COLO668 (cell line): ENCODE data around the gene CD58.

ENCODE experiments used
- DNase-seq: peaks from one replicate; lab custom pipeline; 2025; ENCODE audit not compliant: unreplicated experiment; lab: John Stamatoyannopoulos, UW

Gene CD58

GRCh38 chr1:116494353-116494692, 76.5 kb downstream of the CD58 start:
- DNase-seq: no peak

- DNase-seq: no peak
Observed at GRCh38 chr1:116493484-116494352, 77.1 kb downstream of the CD58 start.

- no peak for DNase-seq
Observed at GRCh38 chr1:116493036-116493435, 77.8 kb downstream of the CD58 start.

- DNase-seq: no peak
Observed at GRCh38 chr1:116492358-116492811, 78.4 kb downstream of the CD58 start.

GRCh38 chr1:116491700-116492357, 79.0 kb downstream of the CD58 start:
- no peak for DNase-seq

GRCh38 chr1:116490588-116490987, 80.2 kb downstream of the CD58 start:
- DNase-seq: no peak

- DNase-seq: no peak
Observed at GRCh38 chr1:116489231-116489697, 81.6 kb downstream of the CD58 start.

- DNase-seq: no peak
Observed at GRCh38 chr1:116488071-116488470, 82.8 kb downstream of the CD58 start.

GRCh38 chr1:116487583-116487982, 83.2 kb downstream of the CD58 start:
- DNase-seq: no peak

- no peak for DNase-seq
Observed at GRCh38 chr1:116487031-116487430, 83.8 kb downstream of the CD58 start.

- no peak for DNase-seq
Observed at GRCh38 chr1:116486424-116486823, 84.4 kb downstream of the CD58 start.

GRCh38 chr1:116485976-116486375, 84.8 kb downstream of the CD58 start:
- no peak for DNase-seq

- DNase-seq: peak; percentile 92
Observed at GRCh38 chr1:116485071-116485735, 85.6 kb downstream of the CD58 start.

- no peak for DNase-seq
Observed at GRCh38 chr1:116483481-116484309, 87.1 kb downstream of the CD58 start.

GRCh38 chr1:116482490-116482889, 88.3 kb downstream of the CD58 start:
- no peak for DNase-seq

- no peak for DNase-seq
Observed at GRCh38 chr1:116481934-116482333, 88.9 kb downstream of the CD58 start.

GRCh38 chr1:116478621-116479020, 92.2 kb downstream of the CD58 start:
- DNase-seq: no peak

- DNase-seq: no peak
Observed at GRCh38 chr1:116477429-116477828, 93.4 kb downstream of the CD58 start.

GRCh38 chr1:116476321-116476720, 94.5 kb downstream of the CD58 start:
- DNase-seq: no peak

- no peak for DNase-seq
Observed at GRCh38 chr1:116475850-116476218, 95.0 kb downstream of the CD58 start.
